GM19193 (cell line): ENCODE results near the gene RPS6KL1.

ENCODE experiments used
- POLR2A ChIP-seq: IDR thresholded peaks from 4 replicates; pipeline ENCODE4 v1.6.1; 2011; ENCODE audit not compliant: insufficient read depth, insufficient read length; ENCODE audit errors: extremely low read depth

RPS6KL1 gene, protein sequence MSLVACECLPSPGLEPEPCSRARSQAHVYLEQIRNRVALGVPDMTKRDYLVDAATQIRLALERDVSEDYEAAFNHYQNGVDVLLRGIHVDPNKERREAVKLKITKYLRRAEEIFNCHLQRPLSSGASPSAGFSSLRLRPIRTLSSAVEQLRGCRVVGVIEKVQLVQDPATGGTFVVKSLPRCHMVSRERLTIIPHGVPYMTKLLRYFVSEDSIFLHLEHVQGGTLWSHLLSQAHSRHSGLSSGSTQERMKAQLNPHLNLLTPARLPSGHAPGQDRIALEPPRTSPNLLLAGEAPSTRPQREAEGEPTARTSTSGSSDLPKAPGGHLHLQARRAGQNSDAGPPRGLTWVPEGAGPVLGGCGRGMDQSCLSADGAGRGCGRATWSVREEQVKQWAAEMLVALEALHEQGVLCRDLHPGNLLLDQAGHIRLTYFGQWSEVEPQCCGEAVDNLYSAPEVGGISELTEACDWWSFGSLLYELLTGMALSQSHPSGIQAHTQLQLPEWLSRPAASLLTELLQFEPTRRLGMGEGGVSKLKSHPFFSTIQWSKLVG

DNA sequence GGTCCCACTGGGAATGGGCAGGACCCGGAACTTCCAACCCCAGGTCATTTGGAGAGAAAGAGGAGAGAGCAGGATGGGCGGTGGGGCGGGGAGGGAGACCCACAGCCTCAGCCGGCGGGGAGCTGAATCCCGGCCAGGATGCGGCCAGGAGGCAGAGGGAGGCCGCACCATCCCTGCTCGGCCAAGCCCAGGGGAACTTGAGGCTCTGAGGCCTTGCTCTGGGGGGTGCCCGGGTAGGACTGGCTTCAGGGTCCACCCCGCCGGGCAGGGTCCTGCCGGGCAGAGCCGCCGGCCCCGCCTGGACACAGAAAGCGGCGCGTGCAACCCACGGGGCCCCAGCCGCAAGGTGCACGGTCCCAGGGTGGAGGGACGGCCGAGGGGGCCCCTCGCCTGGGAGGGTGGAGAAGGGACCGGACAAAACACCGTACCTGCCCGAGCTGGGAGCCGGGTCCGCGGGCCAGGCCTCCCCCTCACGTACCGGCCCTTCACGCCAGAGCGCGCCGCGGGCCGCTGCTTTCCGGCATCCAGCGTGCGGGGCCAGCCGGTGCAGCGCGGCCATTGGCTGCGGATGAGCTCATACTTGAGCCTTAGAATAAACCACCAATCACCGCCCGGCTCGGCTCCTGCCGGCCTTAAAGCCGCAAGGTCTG, at the start of gene RPS6KL1:
RPS6KL1 (minus strand) TSS at position 509 of the 650 bp plus-strand sequence. CDS start 1,719 bp downstream, outside the sequence.
- no peak for TF ChIP-seq POLR2A

DNA sequence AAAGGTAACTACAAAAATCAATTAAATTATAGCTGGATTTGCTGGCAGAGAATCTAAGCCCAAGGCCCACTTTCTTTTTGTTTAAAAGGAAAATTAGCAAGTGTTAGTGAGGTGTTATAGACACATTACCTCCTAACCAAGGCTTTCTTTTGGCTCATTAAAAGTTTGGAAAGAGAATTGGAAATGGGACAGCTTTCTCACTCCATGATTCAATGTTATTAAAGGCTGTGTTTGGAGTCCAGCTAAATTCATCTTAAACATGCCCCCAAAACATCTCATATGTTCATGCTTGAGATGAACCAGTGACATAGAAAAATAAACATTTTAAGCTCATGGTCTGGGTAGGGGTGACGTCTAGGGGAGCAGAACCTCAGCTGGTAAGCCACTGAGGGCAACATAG, 45.8 kb upstream of the RPS6KL1 start:
- TF ChIP-seq POLR2A: no peak

DNA sequence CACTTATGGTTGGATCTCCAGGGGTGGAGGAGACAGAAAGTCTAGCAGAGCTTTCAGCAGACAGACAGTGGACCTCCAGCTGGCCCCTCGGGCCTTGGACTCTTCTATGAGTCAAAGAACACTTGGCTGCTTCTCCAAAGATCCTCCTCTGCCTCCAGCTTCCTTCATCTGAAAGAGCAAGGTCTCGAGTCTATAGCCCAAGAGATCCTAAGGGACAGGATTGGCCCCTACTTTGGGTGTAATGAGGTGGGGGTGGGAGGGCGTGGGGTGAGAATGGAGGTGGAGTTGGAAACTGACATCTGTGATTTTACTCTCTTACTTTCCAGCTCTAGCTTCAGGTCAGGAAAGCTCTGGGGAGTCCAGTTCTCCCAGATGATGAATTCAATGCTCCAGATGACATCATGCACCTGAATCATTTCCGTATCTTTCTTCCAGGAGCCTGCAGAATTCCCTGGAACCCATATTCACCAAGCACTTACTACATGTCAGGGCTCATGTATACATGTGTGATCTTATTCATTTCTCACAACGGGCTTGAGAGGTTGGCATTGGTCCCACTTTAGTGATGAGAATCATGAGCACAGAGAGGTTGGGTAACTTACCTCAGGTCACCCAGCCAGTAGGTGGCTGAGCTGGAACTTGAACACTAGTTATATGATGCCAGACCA, 42.6 kb upstream of the RPS6KL1 start:
- no peak for TF ChIP-seq POLR2A

DNA sequence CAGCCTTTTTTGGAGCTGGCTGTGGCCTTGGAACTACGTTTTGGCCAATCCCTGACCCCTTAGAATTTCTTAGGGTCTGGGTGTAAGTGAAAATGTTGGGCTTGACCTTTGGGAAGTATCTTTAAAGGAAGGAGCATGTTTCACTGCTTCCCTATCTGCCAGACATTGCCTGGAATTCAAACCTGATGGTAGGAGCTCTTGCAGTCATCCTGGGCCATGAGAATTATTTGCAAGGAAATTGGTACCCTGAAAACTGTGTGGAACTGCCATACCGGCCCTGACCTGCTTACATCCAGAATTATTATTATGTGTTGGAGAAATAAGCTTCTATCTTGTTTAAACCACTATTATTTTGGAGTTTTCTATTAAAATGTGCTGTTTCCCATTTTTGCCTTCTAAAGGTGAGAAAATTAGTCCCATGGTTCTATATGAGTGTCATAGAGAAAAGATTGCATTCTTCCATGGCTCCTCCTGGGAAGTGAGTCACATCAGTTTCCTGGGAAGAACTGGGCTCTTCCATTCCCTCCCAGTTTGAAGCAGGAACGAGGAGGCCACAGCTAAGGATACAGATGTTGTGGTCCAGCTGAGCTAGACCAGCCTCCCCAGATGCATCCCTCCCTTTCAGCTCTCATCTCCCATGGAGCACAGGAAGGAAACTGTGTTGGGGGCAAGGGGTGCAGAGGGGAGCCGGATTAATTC, 41.9 kb upstream of the RPS6KL1 start:
- TF ChIP-seq POLR2A: no peak

DNA sequence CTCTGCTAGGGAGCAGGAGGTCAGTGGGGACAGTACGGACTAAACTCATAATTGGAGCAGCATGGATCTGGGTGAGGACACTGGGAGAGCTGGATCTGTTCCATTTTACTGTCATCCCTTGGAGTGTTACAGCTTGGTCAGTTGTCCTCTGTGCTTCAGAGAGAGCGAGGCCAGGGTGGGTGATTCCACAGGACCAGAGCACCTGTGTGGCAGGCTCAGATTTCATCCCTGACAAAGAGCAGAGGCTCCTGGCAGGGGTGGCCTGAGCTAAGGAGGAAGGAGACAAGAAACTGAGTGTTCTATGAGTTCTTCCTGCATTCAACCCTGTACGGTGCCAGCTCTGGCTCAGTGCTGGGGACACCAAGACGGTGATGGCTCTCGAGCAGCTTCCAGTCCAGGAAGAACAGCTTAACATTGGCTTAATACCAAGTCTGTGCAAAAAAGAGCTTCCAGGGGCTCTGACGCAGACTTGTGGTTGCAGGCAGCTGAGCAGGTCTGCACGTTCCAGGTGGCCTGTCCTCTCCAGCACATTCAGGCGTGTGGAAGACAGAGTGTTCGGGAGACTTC, 40.7 kb upstream of the RPS6KL1 start:
- no peak for TF ChIP-seq POLR2A

DNA sequence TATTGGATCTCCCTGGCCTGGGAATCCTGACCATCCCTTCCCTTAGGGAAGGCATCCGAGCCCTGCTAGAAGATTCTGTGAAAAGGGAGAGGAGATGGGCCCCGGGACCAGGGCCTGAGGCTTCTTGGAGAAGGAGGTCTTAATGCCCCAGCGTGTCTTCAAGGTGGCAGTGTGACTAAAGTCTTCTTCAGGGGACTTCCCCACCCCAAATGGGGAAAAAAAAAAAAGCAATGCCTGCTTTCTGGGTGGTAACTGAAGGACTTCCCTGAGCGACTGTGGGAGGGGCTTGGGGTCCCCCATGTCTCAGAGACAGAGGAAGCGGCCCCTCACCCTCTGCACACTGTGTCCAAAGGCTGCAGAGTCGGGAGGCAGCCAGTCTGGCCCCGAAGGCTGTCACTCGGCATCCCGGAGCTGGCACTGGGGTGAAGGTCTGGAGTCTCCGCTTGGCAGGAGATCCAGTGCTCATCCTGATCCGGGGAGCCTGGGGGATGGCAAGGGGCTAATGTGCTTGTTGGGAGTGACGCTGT, 40.2 kb upstream of the RPS6KL1 start:
- TF ChIP-seq POLR2A: no peak

DNA sequence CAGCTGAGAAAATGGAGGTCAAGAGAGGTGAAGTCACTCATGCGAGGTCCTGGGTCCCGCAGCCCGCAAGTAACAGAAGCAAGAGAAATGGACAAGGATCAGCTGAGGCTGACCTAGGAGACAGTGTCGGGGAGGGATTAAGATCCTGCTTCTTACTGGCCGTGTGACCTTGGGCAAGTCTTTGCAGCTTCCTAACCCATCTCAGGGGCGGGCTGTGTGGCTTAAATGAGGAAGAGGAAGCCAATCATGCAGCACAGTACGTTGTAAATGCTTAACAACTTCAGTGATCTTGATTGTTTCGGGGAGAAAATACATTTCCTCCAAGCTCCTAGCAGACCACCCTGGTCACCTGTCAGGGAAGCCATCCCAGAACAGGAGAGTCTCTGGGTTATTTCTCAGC, 39.4 kb upstream of the RPS6KL1 start:
- TF ChIP-seq POLR2A: peak; percentile 39

DNA sequence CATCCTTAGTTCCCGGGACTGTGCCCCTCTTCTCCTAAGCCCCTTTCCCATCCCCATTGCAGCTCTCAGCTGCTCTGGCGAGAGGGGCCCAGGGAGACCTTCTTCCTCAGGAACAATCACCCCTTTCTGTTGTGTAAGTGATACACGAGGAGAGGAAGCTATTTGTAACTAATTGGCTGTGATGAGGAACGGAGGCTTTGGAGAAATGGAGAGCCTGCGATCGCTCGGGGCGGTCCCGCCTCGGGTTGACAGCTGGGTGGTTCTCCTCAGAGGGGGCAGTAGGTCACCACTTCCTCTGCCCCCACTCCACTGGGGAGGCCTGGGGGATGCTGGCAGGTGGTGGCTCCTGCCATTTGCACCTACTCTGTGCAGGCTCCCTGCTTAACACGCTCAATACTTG, 39.0 kb upstream of the RPS6KL1 start:
- no peak for TF ChIP-seq POLR2A

DNA sequence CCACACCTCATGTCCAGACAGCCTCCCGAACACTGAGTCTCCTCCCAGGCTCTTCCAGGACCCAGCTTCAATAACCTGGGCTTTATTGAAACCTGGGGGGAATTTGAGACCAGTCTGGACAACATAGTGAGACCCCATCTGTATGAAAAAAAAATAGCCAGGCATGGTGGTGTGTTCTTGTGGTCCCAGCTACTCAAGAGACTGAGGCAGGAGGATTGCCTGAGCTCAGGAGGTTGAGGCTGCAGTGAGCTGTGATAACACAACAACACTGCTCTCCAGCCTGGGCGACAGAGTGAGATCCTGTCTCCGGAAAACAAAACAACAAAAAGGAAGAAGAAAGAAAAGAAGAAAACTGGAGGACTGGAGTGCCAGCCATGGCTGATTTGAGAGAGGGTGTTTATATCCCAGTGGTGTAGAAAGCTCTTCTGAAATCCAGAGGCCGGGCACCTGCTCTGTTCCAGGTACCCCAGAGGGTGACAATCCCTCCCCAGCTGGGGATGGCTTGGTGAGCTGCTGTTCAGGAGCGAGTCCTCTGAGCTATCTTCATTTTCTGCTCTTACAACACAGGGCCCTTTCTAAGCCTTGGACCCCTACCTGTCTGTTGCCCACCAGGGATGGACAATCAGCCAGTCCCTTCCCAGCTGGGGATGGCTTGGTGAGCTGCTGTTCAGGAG, 38.3 kb upstream of the RPS6KL1 start:
- no peak for TF ChIP-seq POLR2A

DNA sequence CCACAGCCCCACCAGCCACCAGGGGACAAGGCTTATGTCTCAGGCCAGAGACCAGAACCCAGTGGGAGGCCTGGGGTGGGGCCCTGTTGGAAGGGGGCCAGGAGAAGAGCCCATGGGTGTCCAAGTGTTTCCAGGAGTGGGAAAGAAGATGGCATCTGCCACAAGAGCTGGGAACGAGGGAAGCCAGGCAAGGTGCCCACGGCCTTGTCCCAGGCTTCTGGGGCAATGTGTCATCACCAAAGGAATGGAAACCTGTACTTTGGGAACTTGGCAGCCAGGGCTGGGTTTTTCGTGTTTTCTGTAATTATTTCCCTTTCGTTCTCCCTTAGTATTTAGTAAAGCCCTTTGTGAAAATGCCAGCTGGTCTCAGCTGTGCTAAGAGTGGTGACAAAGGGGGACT, 37.7 kb upstream of the RPS6KL1 start:
- TF ChIP-seq POLR2A: no peak

DNA sequence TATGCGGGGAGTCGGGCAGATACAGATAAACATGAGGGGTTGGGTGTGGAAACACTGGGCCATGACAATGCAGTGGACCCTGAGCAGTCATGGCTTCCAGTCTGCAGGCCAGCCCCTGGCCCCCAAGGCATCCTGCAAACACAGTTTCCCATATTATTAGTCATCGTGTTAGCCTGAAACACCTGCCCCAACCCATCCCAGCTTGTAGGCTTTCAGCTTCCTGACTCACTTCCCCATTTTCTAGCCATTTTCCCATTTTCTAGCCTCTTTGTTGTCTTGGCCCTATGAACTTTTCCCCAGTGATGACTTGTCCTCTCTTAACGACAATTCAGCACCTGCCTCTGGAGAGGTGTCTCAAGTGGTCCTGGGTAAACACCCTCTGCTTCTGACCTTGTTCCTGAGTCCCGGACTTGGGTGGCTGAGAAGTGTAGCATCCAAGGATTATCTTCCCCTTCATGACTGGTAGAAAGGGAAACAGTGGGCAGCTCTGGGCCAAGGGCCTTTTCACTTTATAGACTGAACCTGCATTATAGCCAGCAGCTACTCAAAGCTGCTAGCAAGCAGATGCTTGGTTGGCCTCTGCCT, 36.6 kb upstream of the RPS6KL1 start:
- TF ChIP-seq POLR2A: no peak

DNA sequence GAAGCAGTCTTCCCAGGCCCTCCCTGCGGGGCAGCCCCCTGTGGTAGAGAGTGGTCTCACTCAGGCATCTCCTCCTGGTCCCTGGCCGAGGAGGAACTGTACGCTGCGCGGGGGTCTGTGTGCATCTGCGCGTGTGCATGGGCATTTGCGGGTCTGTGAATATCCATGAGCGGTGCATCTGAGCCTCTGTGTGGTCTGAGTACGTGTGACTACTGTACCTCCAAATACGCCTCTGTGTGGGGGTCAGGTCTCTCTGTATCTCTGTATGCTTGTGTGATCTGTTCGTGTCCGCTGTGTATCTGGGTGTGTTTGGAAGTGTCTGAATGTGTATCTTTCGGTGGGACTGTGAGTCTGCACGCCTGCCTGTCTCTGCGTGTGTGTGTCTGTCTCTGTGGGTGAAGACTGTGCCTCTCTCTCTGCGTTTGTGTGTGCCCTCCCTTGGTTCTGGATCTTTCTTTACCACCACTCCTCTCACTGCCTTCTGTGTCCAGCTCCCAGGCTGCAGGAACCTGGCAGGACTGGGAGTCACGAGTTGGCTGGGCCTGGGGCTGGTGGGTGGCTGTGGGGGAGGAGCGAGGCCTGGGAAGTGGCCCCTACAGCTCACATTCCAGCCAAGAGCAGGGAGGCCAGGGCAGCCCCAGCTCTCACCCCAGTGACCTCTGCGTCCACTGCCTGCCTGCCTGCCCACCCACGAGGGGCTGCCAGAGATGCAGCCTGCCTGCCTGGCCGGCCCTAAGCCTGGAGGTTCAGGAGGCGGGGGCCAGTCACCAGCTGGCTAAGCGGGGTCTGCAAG, 33.4 kb upstream of the RPS6KL1 start:
- no peak for TF ChIP-seq POLR2A

DNA sequence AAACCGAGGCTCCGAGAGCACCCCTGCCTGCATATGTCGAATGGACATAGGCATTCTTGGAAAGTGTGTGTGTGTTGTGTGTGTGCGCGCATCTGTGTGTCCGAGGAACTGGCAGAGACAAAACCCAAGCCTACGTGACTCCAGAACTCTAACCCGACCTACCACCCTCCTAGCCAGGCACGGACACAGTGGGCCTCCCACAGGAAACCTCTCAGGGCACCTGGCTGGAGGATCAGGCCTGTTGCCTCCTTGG, 32.9 kb upstream of the RPS6KL1 start:
- no peak for TF ChIP-seq POLR2A

DNA sequence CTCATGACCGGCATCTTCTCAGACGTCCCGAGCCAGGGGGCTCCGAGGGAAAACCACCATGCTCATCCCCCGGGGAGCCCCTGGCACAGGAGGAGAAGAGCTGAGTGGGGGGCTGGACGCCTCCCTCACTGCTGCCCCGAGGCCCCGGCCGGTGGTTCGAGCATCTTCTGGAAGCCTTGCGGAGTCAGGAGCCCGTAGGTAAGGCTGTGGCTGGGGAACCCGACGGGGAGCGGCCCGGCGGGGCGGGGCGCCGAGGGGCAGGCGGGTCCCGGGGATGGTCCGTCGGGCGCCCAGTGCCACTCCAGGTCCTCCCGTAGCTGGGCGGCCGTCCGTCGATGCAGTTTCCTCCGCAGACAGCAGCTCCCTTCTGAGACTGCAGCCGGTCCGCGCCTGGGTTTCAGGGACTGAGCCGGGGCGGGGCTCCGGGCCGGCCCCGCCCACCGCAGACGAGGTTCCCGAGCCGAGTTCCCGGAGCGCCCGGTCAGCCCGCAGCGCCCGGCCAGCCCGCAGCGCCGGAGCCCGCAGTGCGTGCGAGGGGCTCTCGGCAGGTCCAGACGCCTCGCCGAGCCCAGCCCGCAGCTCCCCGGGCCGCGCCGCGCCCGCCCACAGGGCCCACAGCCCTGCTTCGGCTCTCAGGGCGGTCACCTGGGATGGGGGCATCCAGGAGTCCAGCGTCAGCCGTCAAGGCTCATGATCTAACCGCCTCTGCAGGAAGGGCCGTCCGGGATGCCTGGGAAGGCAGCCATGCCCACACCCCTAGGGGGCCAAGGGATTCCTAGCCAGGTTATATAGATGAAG, 32.4 kb upstream of the RPS6KL1 start, which contains the start of gene PGF:
PGF (minus strand) TSS at position 369 of the 798 bp plus-strand sequence; CDS start at position 14, 355 bp downstream.
- TF ChIP-seq POLR2A: no peak
